ENCODE data around the gene ITGA8.
"Not testable (repeated sequence)": the region's sequence is repeated elsewhere in the genome, so short reads cannot be mapped to it uniquely, and the experiment has no call there.

Gene ITGA8

GRCh38 chr10:15510963-15511362, 208.8 kb downstream of the ITGA8 start:
- no peak for DNase-seq (ENCODE audit: low read depth in 1 of 2, low spot score in 1 of 2)

GRCh38 chr10:15505329-15505728, 214.4 kb downstream of the ITGA8 start:
- DNase-seq (ENCODE audit: low read depth in 1 of 2, low spot score in 1 of 2), result no peak

- DNase-seq (ENCODE audit: low read depth in 1 of 2, low spot score in 1 of 2), result no peak
Measured at GRCh38 chr10:15504101-15504840, 215.5 kb downstream of the ITGA8 start.

- DNase-seq (ENCODE audit: low read depth in 1 of 2, low spot score in 1 of 2), result no peak
Measured at GRCh38 chr10:15494850-15495506, 224.7 kb downstream of the ITGA8 start.

- no peak for DNase-seq (ENCODE audit: low read depth in 1 of 2, low spot score in 1 of 2)
Measured at GRCh38 chr10:15491856-15492642, 227.7 kb downstream of the ITGA8 start.

- no peak for DNase-seq (ENCODE audit: low read depth in 1 of 2, low spot score in 1 of 2)
Measured at GRCh38 chr10:15489431-15489830, 230.3 kb downstream of the ITGA8 start.

GRCh38 chr10:15487376-15487775, 232.3 kb downstream of the ITGA8 start:
- DNase-seq (ENCODE audit: low read depth in 1 of 2, low spot score in 1 of 2), result no peak

- DNase-seq (ENCODE audit: low read depth in 1 of 2, low spot score in 1 of 2), result no peak
Measured at GRCh38 chr10:15486404-15486803, 233.3 kb downstream of the ITGA8 start.

- no peak for DNase-seq (ENCODE audit: low read depth in 1 of 2, low spot score in 1 of 2)
Measured at GRCh38 chr10:15485684-15486316, 233.9 kb downstream of the ITGA8 start.

- no peak for DNase-seq (ENCODE audit: low read depth in 1 of 2, low spot score in 1 of 2)
Measured at GRCh38 chr10:15485027-15485426, 234.7 kb downstream of the ITGA8 start.

GRCh38 chr10:15484128-15484527, 235.6 kb downstream of the ITGA8 start:
- DNase-seq (ENCODE audit: low read depth in 1 of 2, low spot score in 1 of 2), result no peak

- no peak for DNase-seq (ENCODE audit: low read depth in 1 of 2, low spot score in 1 of 2)
Measured at GRCh38 chr10:15483215-15484075, 236.3 kb downstream of the ITGA8 start.

- no peak for DNase-seq (ENCODE audit: low read depth in 1 of 2, low spot score in 1 of 2)
Measured at GRCh38 chr10:15482156-15482555, 237.6 kb downstream of the ITGA8 start.

GRCh38 chr10:15478950-15479349, 240.8 kb downstream of the ITGA8 start:
- no peak for DNase-seq (ENCODE audit: low read depth in 1 of 2, low spot score in 1 of 2)

GRCh38 chr10:15478429-15478828, 241.3 kb downstream of the ITGA8 start:
- DNase-seq (ENCODE audit: low read depth in 1 of 2, low spot score in 1 of 2), result no peak

- DNase-seq (ENCODE audit: low read depth in 1 of 2, low spot score in 1 of 2), result no peak
Measured at GRCh38 chr10:15476337-15476736, 243.4 kb downstream of the ITGA8 start.

- DNase-seq (ENCODE audit: low read depth in 1 of 2, low spot score in 1 of 2), result not testable (repeated sequence)
Measured at GRCh38 chr10:15475439-15475838, 244.3 kb downstream of the ITGA8 start.

- no peak for DNase-seq (ENCODE audit: low read depth in 1 of 2, low spot score in 1 of 2)
Measured at GRCh38 chr10:15474671-15475070, 245.1 kb downstream of the ITGA8 start.

- no peak for DNase-seq (ENCODE audit: low read depth in 1 of 2, low spot score in 1 of 2)
Measured at GRCh38 chr10:15473396-15473767, 246.3 kb downstream of the ITGA8 start.

All from stimulated activated CD4-positive, alpha-beta T cell treated with anti-CD3 and anti-CD28 coated beads, Interleukin-15, amount 100 ng/mL, for 1 hour (primary cell).